ENCODE results near the gene UVRAG. TPM values are rescaled to one million over a fixed set of nuclear protein-coding genes. Genes with fewer than 3 reads are reported as not detected.

Gene UVRAG
- total RNA-seq, 1 donor from 2014 or later = 34.0 TPM

DNA sequence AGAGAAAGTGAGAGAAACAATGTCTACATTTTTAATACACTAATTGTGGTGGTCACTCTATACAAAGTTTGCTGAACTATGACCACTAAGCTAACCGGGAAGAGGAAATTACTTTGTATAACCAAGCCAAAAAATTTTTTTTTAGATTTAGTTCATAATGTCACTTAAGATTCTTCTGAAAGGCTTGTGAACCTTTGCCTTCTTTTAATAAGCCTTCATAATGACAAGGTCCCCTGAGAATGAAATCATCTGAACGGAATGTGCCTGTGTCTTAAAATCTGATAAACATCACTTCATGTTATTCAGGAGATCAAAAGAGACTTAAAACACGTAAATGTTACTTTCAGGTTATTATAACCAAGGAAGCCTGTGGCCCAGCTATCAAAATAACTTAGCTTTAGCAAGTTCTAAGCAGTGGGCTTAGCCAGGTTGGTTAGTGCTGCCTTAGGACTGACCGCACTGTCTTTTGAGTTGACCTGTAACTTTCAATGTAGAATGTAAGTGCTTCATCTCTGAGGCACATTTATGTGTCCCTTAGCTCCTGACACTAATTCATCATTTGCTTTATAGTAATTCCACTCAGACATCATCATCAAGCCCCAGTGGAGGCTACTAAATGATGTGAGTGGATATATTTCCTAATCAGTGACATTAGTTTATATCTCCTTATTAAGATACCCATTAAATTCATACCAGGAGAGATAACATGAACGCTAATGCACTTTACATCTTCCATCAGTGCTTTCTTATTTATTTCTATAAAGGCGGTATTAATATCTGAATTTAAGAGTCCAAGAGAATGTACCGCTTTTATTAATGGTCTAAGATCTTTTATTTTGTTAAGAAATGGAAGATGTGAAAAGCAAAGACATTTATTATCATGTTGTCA, 268.8 kb downstream of the UVRAG start:
- no peak overlapping the region for H3K27ac ChIP-seq
- H3K79me2 ChIP-seq (ENCODE audit: low read depth) = no peaks in the 10 kb centered on the region
- DNase-seq (ENCODE audit: low spot score) = no peak
- H3K4me1 ChIP-seq = no peaks in the 10 kb centered on the region
- H3K4me2 ChIP-seq = no peak overlapping the region
- no peak for TF ChIP-seq EZH2 (IDR thresholded peaks at IDR 0.05)
- no peak for TF ChIP-seq EZH2phosphoT487 (IDR thresholded peaks at IDR 0.05)
- TF ChIP-seq, protein P1, sequence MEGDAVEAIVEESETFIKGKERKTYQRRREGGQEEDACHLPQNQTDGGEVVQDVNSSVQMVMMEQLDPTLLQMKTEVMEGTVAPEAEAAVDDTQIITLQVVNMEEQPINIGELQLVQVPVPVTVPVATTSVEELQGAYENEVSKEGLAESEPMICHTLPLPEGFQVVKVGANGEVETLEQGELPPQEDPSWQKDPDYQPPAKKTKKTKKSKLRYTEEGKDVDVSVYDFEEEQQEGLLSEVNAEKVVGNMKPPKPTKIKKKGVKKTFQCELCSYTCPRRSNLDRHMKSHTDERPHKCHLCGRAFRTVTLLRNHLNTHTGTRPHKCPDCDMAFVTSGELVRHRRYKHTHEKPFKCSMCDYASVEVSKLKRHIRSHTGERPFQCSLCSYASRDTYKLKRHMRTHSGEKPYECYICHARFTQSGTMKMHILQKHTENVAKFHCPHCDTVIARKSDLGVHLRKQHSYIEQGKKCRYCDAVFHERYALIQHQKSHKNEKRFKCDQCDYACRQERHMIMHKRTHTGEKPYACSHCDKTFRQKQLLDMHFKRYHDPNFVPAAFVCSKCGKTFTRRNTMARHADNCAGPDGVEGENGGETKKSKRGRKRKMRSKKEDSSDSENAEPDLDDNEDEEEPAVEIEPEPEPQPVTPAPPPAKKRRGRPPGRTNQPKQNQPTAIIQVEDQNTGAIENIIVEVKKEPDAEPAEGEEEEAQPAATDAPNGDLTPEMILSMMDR (IDR thresholded peaks at IDR 0.05) = no peak
- H3K36me3 Mint-ChIP-seq = peaks cover 2% of the 10 kb centered on the region
- peaks cover 5% of the 10 kb centered on the region for H3F3A ChIP-seq (ENCODE audit: low read depth)
- no peaks in the 10 kb centered on the region for H3K9me3 ChIP-seq (ENCODE audit: low read depth)
- no peaks in the 10 kb centered on the region for H3K27me3 ChIP-seq
- H3K27ac Mint-ChIP-seq = no peak overlapping the region
- H3K4me3 Mint-ChIP-seq = no peak overlapping the region
- H3K36me3 ChIP-seq = no peaks in the 10 kb centered on the region
- H4K20me1 ChIP-seq (ENCODE audit: low read depth) = no peaks in the 10 kb centered on the region
- no peak overlapping the region for H3K9ac ChIP-seq
- H3K4me3 ChIP-seq = no peak overlapping the region
- H3K9me3 Mint-ChIP-seq = no peaks in the 10 kb centered on the region
- peaks cover 2% of the 10 kb centered on the region for H3K27me3 Mint-ChIP-seq (ENCODE audit: insufficient read depth, low read depth)
- H2AFZ ChIP-seq (replicated peaks) = no peak overlapping the region
- peaks cover 18% of the 10 kb centered on the region for H3K4me1 Mint-ChIP-seq

DNA sequence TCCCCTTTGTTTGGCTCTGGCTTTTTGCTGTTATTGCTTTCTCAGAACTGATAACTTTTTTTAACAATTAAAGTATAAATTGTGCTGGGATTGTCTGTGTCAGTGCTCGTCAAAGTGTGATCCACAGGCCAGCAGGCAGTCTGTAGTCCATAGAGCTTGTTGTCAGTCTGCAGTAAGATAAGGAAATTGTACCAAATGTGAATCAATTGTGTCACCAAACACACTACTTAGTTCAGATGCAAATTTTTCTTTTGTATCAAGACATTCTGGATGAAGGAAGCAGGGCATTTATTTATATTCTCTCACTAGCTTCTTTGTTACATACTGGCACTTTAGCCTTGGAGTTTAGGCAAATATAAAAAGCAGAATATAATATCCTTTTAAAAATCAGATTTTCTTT, 270.3 kb downstream of the UVRAG start:
- Histone ChIP-seq H3K9ac (no peak overlapping the region), H2AFZ (replicated peaks) (no peak overlapping the region), H3K79me2 (ENCODE audit: low read depth) (no peaks in the 10 kb centered on the region), H4K20me1 (ENCODE audit: low read depth) (no peaks in the 10 kb centered on the region), H3K4me3 (no peak overlapping the region), H3F3A (ENCODE audit: low read depth) (peaks cover 5% of the 10 kb centered on the region), H3K4me1 (no peaks in the 10 kb centered on the region), H3K36me3 (peaks cover 1% of the 10 kb centered on the region), H3K27ac (no peak overlapping the region), H3K27me3 (no peaks in the 10 kb centered on the region), H3K4me2 (no peak overlapping the region), H3K9me3 (ENCODE audit: low read depth) (no peaks in the 10 kb centered on the region)
- DNase-seq (ENCODE audit: low spot score) = no peak
- peaks cover 9% of the 10 kb centered on the region for H3K36me3 Mint-ChIP-seq
- peaks cover 2% of the 10 kb centered on the region for H3K27me3 Mint-ChIP-seq (ENCODE audit: insufficient read depth, low read depth)
- TF ChIP-seq EZH2 (IDR thresholded peaks at IDR 0.05) = no peak
- no peak for TF ChIP-seq EZH2phosphoT487 (IDR thresholded peaks at IDR 0.05)
- TF ChIP-seq, protein P1 (IDR thresholded peaks at IDR 0.05) = no peak
- peak overlapping the region; percentile 87 for H3K27ac Mint-ChIP-seq
- peaks cover 4% of the 10 kb centered on the region for H3K9me3 Mint-ChIP-seq
- H3K4me1 Mint-ChIP-seq = peaks cover 18% of the 10 kb centered on the region
- no peak overlapping the region for H3K4me3 Mint-ChIP-seq

GRCh38 chr11:76086743-76087635, 272.0 kb downstream of the UVRAG start:
- TF ChIP-seq EZH2phosphoT487 (IDR thresholded peaks at IDR 0.05) (no peak), EZH2 (IDR thresholded peaks at IDR 0.05) (no peak)
- TF ChIP-seq, protein P1 (IDR thresholded peaks at IDR 0.05) = no peak
- Histone ChIP-seq H3F3A (ENCODE audit: low read depth) (peaks cover 5% of the 10 kb centered on the region), H3K9me3 (ENCODE audit: low read depth) (peaks cover 11% of the 10 kb centered on the region), H3K27ac (no peak overlapping the region), H3K79me2 (ENCODE audit: low read depth) (peaks cover 3% of the 10 kb centered on the region), H4K20me1 (ENCODE audit: low read depth) (no peaks in the 10 kb centered on the region), H3K9ac (no peak overlapping the region), H3K27me3 (no peaks in the 10 kb centered on the region), H3K36me3 (peaks cover 13% of the 10 kb centered on the region), H3K4me3 (no peak overlapping the region), H3K4me1 (no peaks in the 10 kb centered on the region), H3K4me2 (no peak overlapping the region), H2AFZ (replicated peaks) (no peak overlapping the region)
- DNase-seq (ENCODE audit: low spot score) = no peak
- peaks cover 20% of the 10 kb centered on the region for H3K9me3 Mint-ChIP-seq
- H3K36me3 Mint-ChIP-seq = peaks cover 17% of the 10 kb centered on the region
- H3K4me3 Mint-ChIP-seq = no peak overlapping the region
- H3K4me1 Mint-ChIP-seq = peaks cover 18% of the 10 kb centered on the region
- no peak overlapping the region for H3K27ac Mint-ChIP-seq
- peaks cover 2% of the 10 kb centered on the region for H3K27me3 Mint-ChIP-seq (ENCODE audit: insufficient read depth, low read depth)

All from neural progenitor cell (in vitro differentiated cells).